Activated T-cell treated with anti-CD3 and anti-CD28 coated beads, Interleukin-2, amount 50 U/mL, for 4 hours (primary cell): ENCODE measurements around the gene SIK3. TPM values are rescaled to one million over a fixed set of nuclear protein-coding genes. Genes with fewer than 3 reads are reported as not detected.
"Not testable (repeated sequence)": the region's sequence is repeated elsewhere in the genome, so short reads cannot be mapped to it uniquely, and the experiment has no call there.

ENCODE experiments used
- ATAC-seq, 2 donors: fragments of 200-7000 bp; cut with Tn5 transposase; one replicate each; pipeline ENCODE4 v1.10.0; 2021
- DNase-seq: peaks from one replicate; pipeline ENCODE4 v3.0.0-alpha.2; 2020
- H3K27me3 Mint-ChIP-seq: one replicate; pipeline ENCODE4 v1.8.0; 2021; ENCODE audit warnings: low read depth, mixed read lengths
- H3K36me3 Mint-ChIP-seq: one replicate; pipeline ENCODE4 v1.8.0; 2022; ENCODE audit warnings: mixed read lengths; ENCODE audit not compliant: insufficient read depth
- H3K4me1 Mint-ChIP-seq: one replicate; pipeline ENCODE4 v1.8.0; 2021; ENCODE audit warnings: low read depth, mixed read lengths
- H3K4me3 Mint-ChIP-seq: one replicate; pipeline ENCODE4 v1.8.0; 2021; ENCODE audit warnings: mild to moderate bottlenecking, moderate library complexity, mixed read lengths
- H3K9me3 Mint-ChIP-seq: one replicate; pipeline ENCODE4 v1.8.0; 2021; ENCODE audit warnings: mixed read lengths
- total RNA-seq, 3 donors: library from RNA; stranded (reverse); gene quantifications; one replicate each; pipeline ENCODE4 v1.2.1, GENCODE V29; 2021

Gene SIK3
- total RNA-seq, 3 donors from 2014 or later: 28.7 to 48.8 (median 36.5) TPM

DNA sequence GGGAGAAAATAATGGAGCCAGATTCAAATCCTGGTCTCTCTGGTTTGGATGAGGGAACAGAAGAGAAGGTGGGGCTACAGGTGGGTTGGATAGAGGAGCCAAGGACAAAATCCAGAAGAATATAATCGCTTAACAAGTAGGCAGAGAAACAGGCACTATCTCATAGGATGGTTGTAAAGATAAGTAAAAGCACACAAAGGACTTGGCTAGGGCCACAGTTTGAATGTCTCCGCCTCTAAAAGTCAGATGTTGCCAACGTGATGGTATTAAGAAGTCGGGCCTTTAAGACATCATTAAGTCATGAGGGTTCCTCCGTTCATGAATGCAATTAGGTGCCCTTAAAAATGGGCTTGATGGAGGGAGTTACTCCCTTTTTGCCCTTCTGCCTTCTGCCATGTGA is 42.8 kb downstream of the SIK3 start:
- Mint-ChIP-seq H3K4me1 (peaks cover 37% of the 10 kb centered on the region), H3K9me3 (no peaks in the 10 kb centered on the region), H3K4me3 (no peak overlapping the region), H3K27me3 (no peaks in the 10 kb centered on the region), H3K36me3 (peaks cover 16% of the 10 kb centered on the region)
- ATAC-seq (no peak), DNase-seq (no peak)

DNA sequence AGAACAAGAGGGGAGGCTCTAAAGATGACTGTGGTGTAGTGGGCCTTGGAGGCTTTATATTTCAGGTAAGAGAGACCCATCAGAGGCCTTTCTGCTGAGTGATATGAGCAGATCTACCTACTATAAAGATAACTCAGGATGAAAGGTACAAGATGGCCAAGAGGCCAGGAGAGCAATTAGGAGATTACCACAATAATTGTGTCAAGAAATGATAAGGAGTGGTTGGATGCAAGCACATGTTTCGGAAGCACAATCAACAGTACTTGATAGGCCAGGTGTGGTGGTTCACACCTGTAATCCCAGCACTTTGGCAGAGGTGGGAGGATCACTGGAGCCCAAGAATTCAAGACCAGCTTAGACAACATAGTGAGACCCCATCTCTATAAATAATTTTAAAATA is 43.8 kb downstream of the SIK3 start:
- Mint-ChIP-seq H3K4me1 (peaks cover 26% of the 10 kb centered on the region), H3K36me3 (peaks cover 14% of the 10 kb centered on the region), H3K9me3 (no peaks in the 10 kb centered on the region), H3K27me3 (no peaks in the 10 kb centered on the region), H3K4me3 (no peak overlapping the region)
- ATAC-seq: no peak
- no peak for DNase-seq

DNA sequence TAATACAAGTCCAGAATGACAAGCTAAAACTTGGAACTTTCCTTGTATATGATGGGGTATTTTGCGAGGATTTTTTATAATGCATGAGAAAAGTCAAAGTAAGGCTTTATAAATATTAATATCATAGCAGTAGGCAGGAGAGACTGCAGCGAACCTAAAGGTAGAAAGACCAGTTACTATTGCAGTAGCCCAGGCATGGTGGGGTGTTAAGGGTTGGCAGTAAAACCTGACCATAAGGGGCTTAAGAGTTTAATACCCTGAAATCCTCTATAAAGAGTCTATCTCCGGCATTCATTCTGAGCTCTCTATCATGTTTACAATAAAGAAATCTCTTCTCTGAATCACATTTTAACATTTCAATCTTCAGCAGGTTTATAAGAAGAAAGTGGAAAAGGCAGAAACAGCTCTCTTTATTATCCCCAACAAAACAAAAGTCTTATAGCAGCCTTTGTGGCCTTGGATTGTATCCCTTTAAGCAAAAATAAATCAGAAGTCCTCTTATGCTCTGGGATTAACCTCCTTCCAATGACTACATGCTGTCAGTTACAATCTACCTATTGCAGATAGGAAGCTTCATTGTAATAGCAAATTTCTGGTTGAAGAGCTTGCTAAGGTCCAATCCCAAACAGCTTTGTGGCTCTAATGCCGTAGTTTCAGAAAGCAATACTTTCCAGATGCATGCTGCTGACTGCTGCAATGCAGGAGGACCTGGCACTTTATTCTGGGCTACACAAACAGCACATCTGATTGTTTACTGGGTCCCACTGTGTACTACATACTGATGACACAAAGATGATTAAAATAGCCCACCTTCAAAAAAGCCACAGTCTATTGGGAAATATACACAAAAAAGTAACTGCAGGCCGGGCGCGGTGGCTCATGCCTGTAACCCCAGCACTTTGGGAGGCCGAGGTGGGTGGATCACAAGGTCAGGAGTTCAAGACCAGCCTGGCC is 45.8 kb downstream of the SIK3 start:
- H3K4me3 Mint-ChIP-seq: no peak overlapping the region
- no peaks in the 10 kb centered on the region for H3K27me3 Mint-ChIP-seq
- peaks cover 10% of the 10 kb centered on the region for H3K4me1 Mint-ChIP-seq

DNA sequence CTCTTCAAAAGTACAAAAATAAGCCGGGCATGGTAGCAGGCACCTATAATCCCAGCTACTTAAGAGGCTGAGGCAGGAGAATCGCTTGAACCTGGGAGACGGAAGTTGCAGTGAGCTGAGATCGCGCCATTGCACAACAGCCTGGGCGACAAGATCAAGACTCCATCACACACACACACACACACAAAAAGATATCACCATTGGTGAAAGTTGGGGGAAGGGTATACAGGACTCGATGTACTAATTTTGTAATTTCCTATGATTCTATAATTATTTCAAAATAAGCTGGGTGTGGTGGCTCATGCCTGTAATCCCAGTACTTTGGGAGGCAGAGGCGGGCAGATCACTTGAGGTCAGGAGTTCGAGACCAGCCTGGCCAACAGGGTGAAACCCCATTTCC is 48.1 kb downstream of the SIK3 start:
- not testable (repeated sequence) for DNase-seq, H3K4me3 Mint-ChIP-seq, ATAC-seq, H3K9me3 Mint-ChIP-seq, H3K36me3 Mint-ChIP-seq, H3K27me3 Mint-ChIP-seq
- H3K4me1 Mint-ChIP-seq: peaks cover 20% of the 10 kb centered on the region

More for the DNA sequence above, 45.8 kb downstream of the SIK3 start:
- Mint-ChIP-seq H3K9me3 (no peaks in the 10 kb centered on the region), H3K36me3 (peaks cover 11% of the 10 kb centered on the region)
- DNase-seq (no peak), ATAC-seq (no peak)

DNA sequence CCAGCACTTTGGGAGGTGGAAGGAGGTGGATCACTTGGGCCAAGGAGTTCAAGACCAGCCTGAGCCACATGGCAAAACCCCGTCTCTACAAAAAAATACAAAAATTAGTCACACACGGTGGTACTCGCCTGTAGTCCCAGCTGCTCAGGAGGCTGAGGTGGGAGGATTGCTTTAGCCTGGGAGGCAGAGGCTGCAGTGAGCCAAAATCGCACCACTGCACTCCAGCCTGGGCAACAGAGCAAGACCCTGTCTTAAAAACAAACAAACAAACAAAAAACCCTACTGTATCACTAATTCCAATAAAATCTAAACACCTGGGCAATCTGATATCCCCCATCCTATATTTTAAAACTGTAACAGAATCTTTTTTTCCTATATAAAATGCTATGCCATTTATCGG is 51.6 kb downstream of the SIK3 start:
- not testable (repeated sequence) for H3K4me3 Mint-ChIP-seq, H3K9me3 Mint-ChIP-seq, ATAC-seq, H3K27me3 Mint-ChIP-seq, DNase-seq
- H3K36me3 Mint-ChIP-seq: peaks cover 11% of the 10 kb centered on the region
- peaks cover 45% of the 10 kb centered on the region for H3K4me1 Mint-ChIP-seq

DNA sequence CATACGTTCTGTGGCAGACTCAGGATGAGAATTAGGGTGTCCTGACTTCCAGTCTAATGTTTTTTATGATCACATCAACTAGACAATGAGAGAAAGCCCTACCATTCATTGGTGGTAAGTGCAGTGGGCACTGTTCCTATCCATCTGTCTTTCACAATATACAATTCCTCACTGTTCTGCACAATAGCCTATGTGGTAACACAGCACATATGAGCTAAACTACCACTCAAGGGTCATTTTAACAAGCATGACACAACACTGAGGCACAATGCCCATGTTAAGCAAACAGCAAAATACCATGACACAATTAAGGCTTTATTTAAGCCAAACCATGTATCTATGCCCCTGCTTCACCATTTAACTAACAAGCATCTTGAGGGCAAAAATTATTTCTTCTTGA is 52.3 kb downstream of the SIK3 start:
- no peak for ATAC-seq
- no peak for DNase-seq
- Mint-ChIP-seq H3K9me3 (no peaks in the 10 kb centered on the region), H3K36me3 (peaks cover 11% of the 10 kb centered on the region), H3K27me3 (no peaks in the 10 kb centered on the region), H3K4me3 (no peak overlapping the region), H3K4me1 (peaks cover 52% of the 10 kb centered on the region)

DNA sequence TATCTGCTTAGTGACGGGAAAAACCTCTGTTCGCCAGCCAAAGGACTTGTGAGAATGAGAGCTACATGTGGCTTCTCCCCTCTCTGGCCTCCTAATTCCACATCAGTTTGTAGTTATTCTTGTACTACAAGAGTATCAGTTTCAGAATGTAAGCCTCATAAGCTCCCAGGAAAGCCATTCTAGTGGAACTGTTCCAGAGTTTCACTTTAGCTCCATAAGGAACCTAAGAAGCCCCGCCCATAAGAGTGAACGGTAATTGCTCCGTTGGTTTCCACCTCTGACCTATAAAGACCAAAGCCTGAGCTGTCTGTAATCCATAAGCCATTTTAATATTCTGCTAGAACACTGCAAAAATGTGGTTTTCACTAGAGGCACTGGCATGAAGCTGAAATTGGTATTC is 53.0 kb downstream of the SIK3 start:
- peaks cover 58% of the 10 kb centered on the region for H3K4me1 Mint-ChIP-seq
- ATAC-seq: no peak
- no peaks in the 10 kb centered on the region for H3K9me3 Mint-ChIP-seq
- no peak for DNase-seq
- H3K27me3 Mint-ChIP-seq: no peaks in the 10 kb centered on the region
- peaks cover 8% of the 10 kb centered on the region for H3K36me3 Mint-ChIP-seq
- H3K4me3 Mint-ChIP-seq: no peak overlapping the region

DNA sequence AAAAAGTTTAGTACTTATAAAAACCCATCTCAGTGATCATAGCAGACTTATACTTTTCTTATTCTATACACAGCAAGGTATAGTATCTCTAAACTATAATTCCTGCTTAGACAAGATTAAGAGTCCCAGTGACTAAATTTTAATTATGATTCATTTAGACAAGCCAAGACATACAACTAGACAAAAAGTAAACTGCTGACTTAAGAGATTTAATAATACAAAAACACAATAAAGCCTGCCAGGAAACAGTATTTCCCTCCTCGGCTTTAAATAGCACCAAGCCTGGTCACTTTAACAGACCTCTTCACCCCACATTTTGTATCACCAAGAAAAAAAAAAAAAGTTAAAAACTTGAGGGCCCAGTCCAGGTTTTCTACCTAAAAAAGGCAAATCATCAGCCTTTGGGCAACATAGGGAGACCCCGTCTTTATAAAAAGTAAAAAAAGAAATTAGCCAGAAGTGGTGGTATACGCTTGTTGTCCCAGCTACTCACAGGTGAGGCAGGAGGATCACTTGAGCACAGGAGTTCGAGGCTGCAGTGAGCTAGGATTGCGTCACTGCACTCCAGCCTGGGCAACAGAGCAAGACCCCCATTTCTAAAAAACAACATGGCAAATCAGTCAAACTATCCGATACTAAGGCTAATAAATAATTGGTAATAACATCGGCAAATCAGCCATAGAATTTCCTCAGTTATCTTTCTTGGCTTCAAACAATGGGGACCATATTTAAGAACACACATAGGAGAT is 53.8 kb downstream of the SIK3 start:
- H3K4me3 Mint-ChIP-seq: no peak overlapping the region
- peaks cover 65% of the 10 kb centered on the region for H3K4me1 Mint-ChIP-seq
- H3K36me3 Mint-ChIP-seq: peaks cover 8% of the 10 kb centered on the region
- DNase-seq: no peak
- H3K27me3 Mint-ChIP-seq: no peaks in the 10 kb centered on the region
- no peak for ATAC-seq
- no peaks in the 10 kb centered on the region for H3K9me3 Mint-ChIP-seq

DNA sequence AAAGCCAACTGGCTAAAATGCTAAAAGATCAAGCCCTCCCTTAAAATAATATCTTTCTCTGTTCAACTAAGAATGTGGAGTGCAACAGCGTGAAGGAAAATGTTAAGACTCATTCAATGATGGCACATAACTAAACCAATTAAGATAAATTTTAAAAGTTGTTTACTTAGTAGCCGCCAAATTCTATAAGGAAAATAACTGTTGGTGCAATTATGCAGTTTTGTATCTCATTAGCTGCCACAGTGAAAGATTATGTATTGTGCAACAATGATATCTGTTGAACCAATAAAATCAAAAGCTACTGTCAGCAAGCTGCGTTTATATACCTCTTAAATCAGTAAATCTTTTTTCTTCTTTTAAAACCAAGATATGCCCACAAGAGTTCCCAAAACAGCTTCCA is 55.5 kb downstream of the SIK3 start:
- ATAC-seq (no peak), DNase-seq (no peak)
- Mint-ChIP-seq H3K4me1 (peaks cover 77% of the 10 kb centered on the region), H3K27me3 (no peaks in the 10 kb centered on the region), H3K36me3 (peaks cover 8% of the 10 kb centered on the region), H3K4me3 (no peak overlapping the region), H3K9me3 (no peaks in the 10 kb centered on the region)

DNA sequence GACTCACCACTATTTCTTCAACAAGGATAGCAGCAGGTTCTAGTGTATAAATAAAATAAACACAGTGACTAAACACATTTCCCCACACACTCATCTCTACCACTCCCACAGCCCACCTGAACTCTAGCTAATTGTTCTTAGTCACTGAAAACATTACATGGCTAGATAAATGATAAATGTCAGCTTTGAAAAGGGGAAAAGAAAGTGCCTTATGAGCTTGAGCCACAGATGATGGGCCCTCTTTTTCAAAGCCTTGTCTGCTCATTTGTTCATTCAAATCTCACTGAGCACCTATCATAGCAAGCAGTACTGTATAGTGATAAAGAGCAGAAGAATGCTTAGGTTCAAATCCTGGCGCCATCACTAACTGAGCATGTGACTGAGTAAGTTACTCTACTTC is 58.3 kb downstream of the SIK3 start:
- Mint-ChIP-seq H3K4me1 (peaks cover 82% of the 10 kb centered on the region), H3K36me3 (peaks cover 4% of the 10 kb centered on the region), H3K4me3 (no peak overlapping the region), H3K27me3 (no peaks in the 10 kb centered on the region), H3K9me3 (no peaks in the 10 kb centered on the region)
- no peak for DNase-seq
- ATAC-seq: peak; percentile 78 to 86

DNA sequence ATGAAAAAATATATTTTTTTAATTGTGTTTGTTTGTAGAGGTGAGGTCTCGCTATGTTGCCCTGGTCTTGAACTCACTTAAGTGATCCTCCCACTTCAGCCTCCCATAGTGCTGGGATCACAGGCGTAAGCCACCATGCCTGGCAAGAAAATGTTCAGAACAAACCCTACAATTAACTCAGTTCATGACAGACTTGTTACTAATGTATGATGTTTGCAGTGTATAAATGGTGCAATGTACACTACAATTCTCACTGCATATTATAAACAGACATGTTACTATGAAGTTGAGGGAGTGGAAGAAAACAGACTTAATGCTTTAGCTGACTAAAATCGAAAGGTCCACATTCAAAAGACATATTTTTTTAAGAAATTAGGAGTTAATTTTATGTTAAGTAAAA is 59.0 kb downstream of the SIK3 start:
- Mint-ChIP-seq H3K4me3 (no peak overlapping the region), H3K27me3 (no peaks in the 10 kb centered on the region), H3K9me3 (no peaks in the 10 kb centered on the region), H3K4me1 (peaks cover 77% of the 10 kb centered on the region), H3K36me3 (peaks cover 2% of the 10 kb centered on the region)
- DNase-seq (no peak), ATAC-seq (no peak)

DNA sequence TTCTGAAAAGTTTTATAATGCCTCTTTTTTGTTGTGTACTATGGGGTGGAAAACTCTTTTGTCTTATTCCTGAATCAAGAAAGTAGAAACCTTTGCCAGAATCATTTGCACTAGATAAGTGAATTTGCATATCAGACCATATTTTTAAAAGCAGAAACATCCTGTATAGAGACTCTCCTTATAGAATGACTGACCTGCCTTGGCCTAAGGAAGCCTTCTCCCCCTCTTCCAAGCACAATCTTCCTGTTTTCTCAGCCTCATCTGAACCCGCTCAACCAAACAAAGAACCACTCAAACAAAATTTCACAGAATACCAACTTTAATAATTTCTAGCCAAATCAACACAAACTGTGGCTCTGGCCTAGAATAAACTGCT is 60.3 kb downstream of the SIK3 start:
- no peak for DNase-seq
- no peak for ATAC-seq
- peaks cover 70% of the 10 kb centered on the region for H3K4me1 Mint-ChIP-seq
- no peaks in the 10 kb centered on the region for H3K9me3 Mint-ChIP-seq
- H3K36me3 Mint-ChIP-seq: peaks cover 2% of the 10 kb centered on the region
- H3K27me3 Mint-ChIP-seq: no peaks in the 10 kb centered on the region
- H3K4me3 Mint-ChIP-seq: no peak overlapping the region

DNA sequence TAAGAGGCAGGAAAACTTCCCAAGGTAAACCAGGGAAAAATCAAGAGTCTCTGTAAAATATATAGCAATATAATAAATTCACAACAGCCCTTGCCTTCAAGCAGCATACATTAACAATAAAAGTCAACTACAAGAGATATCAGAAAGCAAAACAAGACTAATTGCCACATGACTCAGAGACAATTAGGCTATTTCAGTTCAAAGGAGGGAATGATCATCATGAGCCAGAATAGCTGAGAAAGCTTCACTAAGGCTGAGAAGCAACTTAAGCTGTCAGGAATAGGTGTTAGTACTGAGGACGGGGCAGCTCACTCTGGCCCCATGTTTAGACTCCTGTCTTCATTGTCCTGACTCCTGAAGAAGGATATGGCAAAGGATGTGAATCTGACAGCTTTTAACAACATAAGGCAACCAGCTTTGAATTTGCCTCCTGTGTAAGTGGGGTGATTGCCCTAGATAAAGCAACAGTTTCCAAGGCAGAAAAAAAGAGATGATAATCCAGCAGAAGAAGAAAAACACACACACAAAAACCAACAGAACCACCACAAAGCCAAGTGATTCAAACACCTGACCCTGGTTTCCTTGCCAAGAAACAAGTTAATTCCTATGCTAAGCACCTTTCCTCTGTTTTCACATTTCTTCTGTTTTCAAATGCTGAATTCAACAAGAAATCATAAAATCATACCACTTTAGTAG is 60.8 kb downstream of the SIK3 start:
- DNase-seq: no peak
- H3K4me1 Mint-ChIP-seq: peaks cover 64% of the 10 kb centered on the region
- no peaks in the 10 kb centered on the region for H3K9me3 Mint-ChIP-seq
- H3K4me3 Mint-ChIP-seq: no peak overlapping the region
- peaks cover 2% of the 10 kb centered on the region for H3K36me3 Mint-ChIP-seq
- no peaks in the 10 kb centered on the region for H3K27me3 Mint-ChIP-seq
- peak; percentile 54 to 58 for ATAC-seq

DNA sequence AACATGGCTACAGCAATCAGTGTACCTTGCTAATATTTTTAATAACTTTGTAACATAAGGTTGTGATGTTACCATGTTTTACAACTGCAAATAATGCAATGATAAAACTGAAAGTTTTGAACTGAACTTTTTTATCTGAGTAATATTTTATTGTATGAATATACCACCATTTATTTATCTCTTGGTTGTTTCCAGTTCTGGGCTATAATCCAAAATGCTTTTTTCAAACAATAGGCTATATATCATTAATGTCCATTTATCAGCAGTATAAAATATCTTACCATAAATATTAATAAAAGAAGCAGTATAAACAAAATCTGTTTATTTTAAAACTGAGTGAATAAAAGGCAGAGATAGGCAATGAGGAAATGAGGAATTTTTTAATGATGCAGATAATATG is 63.3 kb downstream of the SIK3 start:
- peaks cover 52% of the 10 kb centered on the region for H3K4me1 Mint-ChIP-seq
- DNase-seq (no peak), ATAC-seq (no peak)
- H3K4me3 Mint-ChIP-seq: no peak overlapping the region
- H3K27me3 Mint-ChIP-seq: no peaks in the 10 kb centered on the region
- H3K36me3 Mint-ChIP-seq: peaks cover 4% of the 10 kb centered on the region
- H3K9me3 Mint-ChIP-seq: no peaks in the 10 kb centered on the region
